Activated CD4-positive, alpha-beta T cell treated with anti-CD3 and anti-CD28 coated beads, Interleukin-2, Interleukin-4, amounts not matched to agents 100 ng/mL and 50 ng/mL, durations not matched to agents 16 hours and 8 hours (primary cell): ENCODE results near the gene ZBTB20.
A peak's percentile ranks its signal among the peaks of the same experiment; 100 is the strongest.

Experiments
- DNase-seq: peaks from one replicate; pipeline ENCODE4 v3.0.0-alpha.2; 2020; ENCODE audit warnings: low spot score

ZBTB20 gene

DNA sequence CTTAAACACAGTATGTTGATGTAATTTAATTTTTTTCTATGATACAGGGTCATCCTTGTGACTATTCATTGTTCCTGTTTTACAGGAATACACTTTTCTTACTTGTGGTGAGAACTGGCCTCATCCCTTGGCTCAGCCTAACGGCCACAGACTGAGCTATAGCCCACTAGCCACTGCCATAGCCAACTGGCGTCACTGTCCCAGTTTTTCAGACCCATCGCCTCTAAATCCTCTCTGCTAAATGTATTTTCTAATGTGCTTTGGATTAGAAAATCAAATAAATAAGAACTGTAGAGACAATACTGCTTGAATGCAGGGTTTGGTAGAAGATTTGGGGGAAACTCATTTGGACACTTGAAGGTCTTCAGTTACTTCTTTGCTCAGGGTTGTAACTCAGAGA lies 740.2 kb downstream of the ZBTB20 start:
- DNase-seq: no peak

DNA sequence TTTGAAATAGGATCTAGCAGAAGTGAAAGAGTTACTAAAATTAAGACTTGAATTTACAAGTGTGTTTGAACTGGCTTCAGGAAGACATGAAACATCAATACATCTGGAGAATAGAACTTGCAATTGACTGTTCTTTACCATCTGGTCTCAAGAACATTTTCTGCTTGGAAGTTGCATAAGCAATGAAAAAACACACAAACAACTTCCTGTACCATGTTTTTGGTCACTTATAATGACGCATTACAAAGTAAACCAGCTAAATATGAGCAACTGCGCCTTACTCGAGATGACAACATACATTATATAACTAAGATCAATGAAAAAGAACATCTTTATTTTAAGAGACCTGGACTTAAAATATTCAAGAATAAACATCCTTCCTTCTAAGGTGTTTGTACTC lies 740.8 kb downstream of the ZBTB20 start:
- no peak for DNase-seq

DNA sequence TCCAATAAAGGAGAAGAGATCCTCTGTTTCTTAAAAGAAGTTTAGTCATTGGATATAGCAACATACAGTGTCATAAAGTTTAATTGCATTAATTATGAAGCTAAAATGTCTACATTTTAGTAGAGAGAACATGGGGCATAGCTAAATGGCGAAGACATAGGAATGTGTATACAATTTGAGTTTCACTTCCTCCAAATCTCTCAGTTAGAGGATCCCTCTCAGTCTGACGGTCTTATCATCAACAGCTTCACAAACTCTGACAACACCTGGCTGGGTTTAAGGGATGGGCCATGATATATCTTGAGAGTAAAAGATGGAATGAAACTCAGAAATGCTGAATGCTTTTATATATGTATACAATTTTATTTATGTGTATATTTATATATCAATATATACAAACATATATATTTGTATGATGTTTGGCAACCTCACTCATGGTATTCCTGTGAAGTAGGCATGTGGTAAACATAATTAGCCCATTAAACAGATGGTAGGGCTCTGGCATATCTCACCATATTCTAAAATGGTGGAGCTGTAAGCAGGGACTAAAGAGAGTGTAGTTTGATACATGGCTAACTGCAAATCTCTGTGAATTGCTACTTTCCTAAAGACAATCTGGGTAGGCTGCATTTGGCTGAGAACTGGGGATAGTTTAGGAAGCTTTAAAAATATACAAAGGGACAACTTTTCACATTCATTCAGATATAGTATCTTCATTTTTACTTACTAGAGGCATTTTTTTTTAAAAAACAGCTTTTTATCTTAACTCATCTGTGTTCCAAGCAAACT lies 741.7 kb downstream of the ZBTB20 start:
- no peak for DNase-seq

DNA sequence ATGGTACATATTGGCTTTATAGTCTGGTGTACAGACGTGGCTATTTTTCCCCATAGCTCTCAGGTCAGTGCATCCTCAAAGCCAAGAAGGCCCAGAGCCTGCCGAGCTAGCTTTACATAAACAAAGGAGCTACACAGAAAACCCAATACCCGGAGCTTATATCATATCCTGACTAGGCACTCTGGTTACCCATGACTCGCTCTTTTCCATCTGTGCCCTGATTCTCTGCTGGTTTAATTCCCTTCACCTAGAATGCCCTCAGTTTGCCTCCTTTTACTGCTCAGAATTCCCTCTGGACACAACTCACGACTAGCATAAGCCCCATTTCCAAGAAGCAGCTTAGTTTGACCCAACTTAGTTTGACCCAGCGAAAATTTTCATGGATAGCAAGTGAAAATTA lies 742.5 kb downstream of the ZBTB20 start:
- no peak for DNase-seq

DNA sequence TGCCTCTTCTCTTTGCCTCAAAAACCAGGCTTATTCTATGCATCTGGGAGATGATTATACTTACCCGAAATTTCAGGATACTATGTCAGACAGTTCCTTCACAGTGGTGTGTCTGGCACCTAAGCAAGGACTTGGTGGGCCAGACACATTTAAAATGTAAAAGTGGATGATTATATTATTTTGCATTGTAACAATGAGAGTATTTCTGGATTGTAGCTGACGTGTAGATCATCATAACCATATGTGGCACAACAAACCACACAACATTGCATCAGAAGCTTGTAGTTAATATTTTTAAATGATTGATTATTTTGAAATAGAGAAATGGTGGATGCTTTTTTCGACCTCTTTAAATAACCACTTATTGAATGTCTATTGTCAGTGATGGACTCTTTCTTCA lies 744.2 kb downstream of the ZBTB20 start:
- no peak for DNase-seq

DNA sequence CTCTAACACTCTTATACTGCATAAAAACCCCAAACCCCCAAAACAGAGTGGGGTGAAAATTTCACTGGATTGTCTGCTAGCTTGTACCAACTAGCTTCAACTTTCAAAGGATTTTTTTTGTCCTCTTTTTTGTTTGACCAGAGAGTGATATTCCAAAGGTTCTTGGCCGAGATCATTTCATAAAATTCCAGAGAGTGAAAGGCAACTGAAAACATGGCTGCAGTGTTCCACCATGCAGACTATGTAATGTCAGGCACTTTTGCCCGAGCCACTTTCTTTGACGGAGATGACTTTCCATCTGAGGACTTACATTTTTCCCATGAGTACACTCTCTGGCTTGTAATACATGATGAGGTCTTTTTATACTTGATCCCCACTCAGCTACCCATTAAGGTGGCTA lies 745.7 kb downstream of the ZBTB20 start:
- DNase-seq: no peak

DNA sequence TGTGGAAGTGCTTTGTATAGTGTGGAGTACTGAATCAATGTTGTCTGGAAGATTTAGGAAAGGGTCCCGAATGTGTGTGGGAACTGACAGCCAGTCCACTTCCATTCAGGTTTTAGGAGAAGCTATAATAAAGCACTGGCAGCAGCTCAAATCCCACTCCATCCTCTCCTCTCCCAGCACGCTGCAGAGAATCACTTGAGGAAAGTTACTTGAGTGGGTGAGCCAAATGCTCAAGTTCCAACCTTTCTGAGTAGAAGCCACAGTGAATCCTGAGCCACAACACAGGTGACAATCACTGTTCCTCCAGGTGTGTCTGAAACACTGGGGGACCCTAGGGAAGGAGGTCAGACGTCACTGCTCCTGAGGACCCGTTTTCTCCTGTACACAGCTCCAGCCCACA lies 746.7 kb downstream of the ZBTB20 start:
- no peak for DNase-seq

DNA sequence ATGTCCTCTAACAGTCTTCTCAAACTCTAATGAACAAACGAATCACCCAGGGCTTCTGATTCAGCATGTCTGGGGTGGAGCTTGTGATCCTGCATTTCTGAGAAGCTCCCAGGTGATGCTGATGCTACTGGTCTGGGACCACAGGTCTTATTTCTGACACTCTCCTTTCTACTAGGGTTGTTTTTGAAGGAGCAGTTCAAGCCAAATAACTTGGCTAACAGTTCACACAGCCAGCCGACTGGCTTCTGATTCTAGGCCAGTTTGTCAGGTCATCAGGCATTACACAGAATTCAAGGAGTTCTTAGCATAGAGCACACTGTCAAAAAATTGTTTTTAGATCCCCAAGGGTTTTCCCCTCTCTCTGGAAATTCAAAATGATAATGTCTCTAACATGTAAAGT lies 752.5 kb downstream of the ZBTB20 start:
- DNase-seq: no peak

DNA sequence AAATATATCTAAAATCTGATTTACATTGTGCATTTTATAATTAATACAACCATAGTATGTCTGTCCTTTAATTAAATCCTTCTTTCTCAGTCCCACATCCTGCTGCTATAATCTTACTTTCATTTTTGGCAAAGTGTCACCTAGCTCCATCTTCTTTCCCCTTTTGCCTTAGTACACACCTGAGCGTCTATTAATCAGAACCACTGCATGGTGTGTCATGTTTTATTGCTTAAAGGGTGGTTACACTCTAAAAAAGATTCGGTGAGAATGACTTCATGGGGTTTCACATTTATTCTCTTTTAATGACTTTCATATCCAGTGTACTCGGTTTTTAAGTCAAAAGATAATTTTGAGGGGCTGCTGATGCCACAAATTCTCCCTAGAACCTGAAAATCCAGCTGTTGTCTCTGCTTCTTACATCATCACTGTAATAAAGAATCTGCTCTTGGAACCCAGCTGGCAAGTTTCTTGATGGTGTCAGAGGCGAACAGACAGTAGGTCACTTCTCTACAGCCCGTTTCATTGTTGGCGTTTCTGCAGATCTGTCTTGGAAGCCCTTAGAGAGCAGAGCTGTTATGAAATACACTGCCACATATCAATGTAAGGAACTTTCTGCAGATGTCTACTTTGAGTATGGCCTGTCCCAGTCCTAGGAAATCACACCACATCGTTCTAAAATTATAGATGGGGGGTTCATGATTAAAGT lies 753.6 kb downstream of the ZBTB20 start:
- no peak for DNase-seq

DNA sequence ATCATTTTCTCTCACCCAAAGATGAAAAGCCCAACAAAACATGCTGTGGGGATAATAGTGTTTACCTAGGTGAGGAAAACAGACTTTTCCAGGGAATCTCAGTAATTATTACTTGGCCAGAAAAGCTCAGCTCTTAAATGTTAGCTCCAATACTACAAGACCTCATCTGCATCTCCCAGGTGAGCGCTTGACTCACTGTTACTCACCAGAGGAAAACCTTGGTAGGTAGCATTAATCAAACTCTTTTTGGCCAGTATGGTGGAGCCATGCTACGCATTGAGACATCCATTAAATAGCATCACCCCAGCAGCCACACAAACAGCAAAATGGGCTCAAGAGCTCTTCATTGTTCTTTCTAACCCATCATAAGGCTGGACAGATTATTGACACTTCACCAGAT lies 754.3 kb downstream of the ZBTB20 start:
- DNase-seq: no peak

DNA sequence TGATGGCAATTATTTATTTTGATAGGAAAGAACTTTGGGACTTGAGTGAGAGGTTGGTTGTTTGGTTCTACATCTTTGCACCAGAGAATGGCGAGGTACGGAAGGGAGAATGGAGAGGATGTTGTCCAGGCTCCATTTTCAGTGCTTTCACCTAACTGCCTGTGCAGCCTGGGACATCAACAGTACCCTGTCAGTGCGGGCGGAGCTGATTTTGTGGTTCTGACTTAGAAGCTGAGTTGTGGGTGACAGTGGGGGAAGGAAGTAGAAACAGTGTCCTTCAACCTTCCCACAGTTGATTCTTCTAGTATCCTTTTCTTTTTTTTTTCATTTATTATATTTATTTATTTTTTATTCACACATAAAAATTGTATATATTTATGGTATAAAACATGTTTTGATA lies 757.9 kb downstream of the ZBTB20 start:
- DNase-seq: no peak

DNA sequence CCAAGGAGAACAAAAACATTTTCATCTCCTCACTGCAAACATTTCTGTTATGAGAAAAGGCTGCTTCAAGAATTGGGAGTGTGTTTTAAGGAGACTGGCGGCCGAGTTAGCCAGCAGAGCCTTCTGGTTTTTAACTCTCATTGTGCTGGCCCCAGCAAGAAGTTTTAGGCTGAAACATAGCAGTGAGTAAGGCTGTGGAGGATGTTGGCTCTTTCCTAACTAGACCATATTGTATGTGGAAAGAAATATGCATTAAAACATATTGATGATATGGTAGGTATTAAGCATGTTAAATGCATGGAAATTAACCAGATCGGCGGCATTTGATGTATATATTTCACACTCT lies 762.6 kb downstream of the ZBTB20 start:
- no peak for DNase-seq

DNA sequence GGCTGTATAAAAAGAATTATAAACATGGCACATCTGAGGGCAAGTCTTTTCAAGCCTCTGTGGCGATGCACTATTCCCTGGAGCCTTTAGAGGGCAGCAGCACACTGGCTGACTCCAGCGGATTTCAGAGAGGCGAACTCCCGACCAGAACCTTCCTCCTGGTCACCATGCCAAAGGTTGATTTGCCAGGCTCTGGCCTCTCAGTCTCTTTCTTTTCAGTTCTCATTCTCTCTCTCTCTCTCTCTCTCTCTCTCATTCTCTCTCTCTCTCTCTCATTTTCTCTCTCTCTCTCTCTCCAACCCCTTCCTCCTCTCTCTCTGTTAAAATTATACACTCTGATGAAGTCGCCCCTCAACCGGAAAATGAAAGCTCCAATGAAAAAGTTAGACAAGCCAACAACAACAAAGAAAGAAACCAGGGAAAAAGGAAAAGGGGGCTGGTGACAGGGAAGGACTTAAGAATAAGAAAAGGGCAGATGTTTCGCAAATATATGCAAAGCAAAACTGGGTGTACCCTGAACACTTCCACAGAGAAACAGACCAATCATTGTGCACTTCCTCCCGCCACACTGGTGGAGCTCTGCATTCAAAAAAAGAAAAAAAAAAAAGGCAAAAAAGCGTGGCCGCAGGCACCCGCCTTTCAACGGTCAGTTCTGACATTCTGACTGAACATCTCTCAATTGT lies 763.1 kb downstream of the ZBTB20 start:
- DNase-seq: peak; percentile 80

DNA sequence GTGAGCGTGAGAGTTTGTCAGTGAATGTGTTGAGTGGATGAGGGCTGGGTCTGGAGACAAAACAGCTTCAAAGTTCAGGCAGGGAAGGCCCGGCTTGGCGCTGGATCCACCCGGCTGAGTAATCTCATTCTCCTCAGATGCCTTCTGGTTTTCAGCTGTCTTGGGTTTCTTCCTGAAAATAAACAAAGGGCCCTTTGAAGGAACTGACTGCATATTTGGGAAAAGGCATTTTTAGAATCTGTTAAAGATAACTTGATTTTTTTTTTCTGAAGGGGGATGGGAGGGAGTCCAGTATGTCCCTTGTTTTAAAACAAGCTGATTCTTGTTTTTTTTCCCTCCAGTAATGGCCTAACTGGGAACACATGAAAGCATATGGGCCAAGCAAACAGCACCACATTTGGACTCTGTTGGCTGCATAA lies 766.8 kb downstream of the ZBTB20 start:
- DNase-seq: no peak

DNA sequence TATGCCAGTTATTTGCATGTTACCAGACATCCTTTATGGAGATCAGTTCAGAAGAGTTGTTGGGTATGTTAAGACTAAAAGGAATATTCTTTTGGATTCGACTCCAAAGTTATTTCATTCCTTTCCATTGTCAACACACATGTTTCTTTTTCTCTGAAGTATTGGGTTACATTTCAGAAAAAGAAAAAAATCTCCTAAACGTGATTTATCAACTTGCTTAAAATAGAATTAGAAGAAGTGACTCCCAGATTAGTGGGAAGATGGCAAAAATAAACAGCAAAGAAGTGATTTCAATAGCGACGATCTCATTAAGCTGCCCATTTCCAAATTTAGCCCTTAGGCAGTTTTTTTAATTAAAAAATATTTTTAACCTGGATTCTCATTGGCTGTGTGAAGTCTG lies 767.8 kb downstream of the ZBTB20 start:
- no peak for DNase-seq

DNA sequence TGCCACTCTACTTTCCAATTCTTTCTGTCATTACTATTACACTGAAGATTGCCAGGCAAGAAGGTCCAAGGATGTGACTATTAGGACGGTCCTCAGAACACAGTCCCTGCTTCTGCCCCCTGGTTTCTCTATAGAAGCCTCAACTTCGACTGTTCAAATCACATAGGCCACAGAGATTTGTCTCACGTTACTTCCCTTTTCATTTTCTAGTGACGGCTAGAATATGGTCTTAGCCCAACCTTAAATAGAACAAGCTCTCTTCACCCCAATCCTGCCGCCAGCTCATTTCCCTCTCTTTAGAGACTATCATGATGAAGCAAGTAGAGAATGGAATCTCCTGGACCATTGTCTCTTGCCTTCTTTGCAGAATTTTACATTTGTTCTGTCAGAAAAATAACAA lies 768.3 kb downstream of the ZBTB20 start:
- no peak for DNase-seq

DNA sequence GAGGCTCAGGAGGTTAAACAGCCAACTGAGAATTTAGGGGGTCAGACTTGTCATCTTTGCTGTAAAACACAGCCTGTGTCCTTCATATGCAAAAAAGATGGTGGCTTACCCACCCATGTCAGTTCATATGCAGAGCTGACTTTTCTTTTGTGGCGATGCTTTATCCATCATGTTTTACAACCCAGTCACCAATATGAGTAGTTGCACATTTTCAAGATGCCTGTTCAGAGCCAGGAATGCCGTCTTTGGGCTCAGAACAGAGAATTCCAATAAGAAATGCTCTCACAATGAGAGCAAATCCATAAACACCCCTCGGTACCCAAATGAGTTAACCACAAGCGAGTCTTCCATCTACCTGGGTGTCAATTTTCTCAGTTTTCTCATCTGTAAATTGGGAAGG lies 769.7 kb downstream of the ZBTB20 start:
- no peak for DNase-seq

DNA sequence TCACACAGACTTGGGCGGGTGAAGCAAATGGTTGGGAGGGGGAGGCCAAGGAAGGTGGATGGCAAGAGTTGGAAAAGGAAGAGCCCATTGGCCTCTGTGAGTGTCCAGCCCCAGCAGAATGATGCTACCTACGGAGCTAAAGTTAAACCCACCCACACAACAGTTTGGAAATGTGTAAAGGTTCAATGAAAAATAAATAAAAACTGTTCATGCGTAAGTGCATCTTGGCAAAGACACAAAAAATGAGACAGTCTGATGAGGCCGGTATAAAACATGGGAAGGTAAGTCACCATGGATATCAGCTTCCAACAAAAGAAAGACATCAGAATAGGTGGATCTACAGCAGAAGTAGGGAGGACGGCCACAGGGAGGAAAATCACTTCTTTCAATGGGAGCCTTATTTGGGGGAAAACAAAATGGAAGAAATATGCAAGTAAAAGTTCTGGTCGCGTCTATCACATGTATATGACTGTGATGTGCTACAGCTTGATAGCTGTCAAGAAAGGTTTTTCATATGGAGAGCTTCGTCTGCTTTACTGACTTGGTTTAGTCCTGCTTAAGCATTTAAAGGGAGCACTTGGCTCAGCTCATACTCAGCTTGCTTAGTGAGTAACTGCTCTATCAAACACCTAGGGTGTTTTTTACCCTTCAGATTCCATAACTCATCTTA lies 770.4 kb downstream of the ZBTB20 start:
- no peak for DNase-seq

DNA sequence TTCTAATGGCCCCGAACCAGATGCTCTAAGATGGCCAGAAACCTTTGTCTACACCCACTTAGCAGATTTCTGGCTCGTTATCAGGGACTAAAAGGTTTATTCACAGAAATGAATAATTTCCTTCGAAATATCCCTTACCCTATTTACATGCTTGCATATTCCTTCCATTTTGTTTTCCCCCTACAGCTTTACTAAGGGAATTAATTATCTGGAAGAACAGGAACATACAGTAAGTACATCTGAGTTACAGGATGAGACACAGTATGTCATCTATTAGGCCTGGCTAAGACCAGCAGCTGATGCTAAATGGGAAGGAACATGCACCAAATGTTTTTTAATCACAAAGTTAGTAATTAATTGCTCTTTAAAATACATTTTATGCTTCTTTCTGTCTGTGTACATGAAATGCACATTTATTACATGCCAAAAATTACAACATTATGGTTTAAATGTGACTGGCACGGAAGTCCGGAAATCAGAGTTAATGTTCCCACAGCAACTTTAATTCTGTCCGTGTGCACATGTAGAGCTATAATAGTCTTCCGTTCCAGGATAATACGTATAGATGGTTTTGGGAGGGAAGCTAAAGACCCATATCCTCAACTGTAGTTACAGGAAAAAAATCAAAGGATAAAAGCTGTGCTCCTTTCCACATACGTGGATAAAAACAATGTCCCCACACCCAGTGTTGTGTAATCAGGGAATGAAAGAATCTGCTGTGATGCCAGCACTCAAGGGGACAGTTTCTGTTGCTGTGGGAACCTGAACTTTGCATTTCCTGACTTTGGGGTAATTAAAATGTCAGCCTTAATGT lies 771.3 kb downstream of the ZBTB20 start:
- no peak for DNase-seq

DNA sequence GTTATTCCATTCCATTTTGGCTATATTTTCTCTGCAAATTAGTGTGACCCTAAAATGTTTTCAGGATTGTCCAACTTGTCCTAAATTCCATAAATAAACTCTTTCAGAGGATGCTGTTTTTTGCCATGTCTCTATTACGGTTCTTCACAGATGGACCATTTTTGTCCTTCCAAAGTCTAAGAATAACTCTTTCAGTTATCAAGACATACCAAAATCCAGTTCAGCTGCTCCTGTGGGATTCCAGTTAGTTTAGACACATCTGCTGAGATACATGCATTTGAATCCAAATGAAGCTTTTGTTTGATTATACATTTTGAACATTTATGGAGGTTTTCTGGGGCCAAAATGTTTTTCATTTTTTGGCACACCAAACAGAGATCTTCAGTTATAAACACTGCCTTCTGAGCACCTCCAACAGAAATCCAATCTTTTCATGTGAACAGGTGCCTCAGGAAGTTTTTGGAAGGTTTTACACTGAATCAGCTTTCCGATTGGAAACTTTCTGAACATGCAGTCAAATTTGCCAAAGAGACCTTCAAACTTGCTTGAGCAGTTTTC lies 772.6 kb downstream of the ZBTB20 start:
- DNase-seq: no peak

DNA sequence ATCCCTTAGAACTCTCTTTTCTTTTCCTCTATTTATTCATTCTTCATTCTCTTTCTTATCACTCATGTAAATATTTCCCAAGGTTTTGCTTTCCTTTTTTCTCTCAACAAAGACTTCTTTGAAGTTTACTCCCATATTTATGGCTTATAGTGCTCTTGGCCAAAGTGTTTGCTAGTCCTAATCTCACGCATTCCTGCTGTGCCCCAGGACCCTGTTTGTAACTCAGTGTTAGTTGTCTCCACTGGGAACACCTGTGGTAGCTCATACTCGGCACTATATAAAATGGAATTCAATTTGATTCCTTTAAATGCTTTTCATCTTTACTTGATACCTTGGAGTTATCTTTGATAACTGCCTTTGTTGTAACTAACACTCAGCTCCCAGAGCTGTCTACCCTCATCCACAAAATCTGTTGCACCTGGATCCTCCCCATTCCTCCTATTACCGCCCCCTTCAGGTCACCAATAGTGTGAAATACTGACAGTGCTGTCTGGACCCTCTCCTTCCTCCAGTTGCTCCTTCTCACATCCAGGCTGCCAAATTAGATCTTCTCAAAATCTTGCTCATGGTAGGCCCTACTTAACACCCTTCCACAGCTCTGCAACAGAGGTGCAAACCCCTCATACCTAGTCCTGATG lies 776.4 kb downstream of the ZBTB20 start:
- DNase-seq: no peak
